Body of pancreas (tissue), 4 donors: ENCODE results near the gene KLK2.

Experiments used
- CTCF ChIP-seq, 7 experiments: fragments of 450-650 bp in 4 of 7; fragments of 200-600 bp in 3 of 7; sonication (generic) in 3 of 7; IDR thresholded peaks; one replicate each; pipeline ENCODE4 v1.5.1; 2016 to 2019; ENCODE audit warnings: antibody characterized with exemption in 7 of 7
- POLR2A ChIP-seq, 3 donors: fragments of 450-650 bp; IDR thresholded peaks; one replicate each; pipeline ENCODE4 v1.6.1; 2016; ENCODE audit warnings: antibody characterized with exemption in 3 of 3, mild to moderate bottlenecking in 2 of 3

DNA sequence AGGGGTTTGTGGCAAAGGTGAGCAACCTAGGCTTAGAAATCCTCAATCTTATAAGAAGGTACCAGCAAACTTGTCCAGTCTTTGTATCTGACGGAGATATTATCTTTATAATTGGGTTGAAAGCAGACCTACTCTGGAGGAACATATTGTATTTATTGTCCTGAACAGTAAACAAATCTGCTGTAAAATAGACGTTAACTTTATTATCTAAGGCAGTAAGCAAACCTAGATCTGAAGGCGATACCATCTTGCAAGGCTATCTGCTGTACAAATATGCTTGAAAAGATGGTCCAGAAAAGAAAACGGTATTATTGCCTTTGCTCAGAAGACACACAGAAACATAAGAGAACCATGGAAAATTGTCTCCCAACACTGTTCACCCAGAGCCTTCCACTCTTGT lies 3.8 kb upstream of the KLK2 start:
- TF ChIP-seq POLR2A (IDR thresholded peaks at IDR 0.05): no peak
- TF ChIP-seq CTCF (IDR thresholded peaks at IDR 0.05): no peak
